Endothelial cell of umbilical vein (primary cell): Measurements from ENCODE around the gene EXT2. TPM values are rescaled to one million over a fixed set of nuclear protein-coding genes. Genes with fewer than 3 reads are reported as not detected.

Experiments
- BruUV-seq: library from RNA; stranded (reverse); fragments of 400-500 nt; replicated peaks from 2 replicates; lab custom pipeline; 2021; lab: Mats Ljungman, UMichigan
- CTCF ChIA-PET: fragments of 300-600, 350-600 bp; sonication (Branson Sonifier 250); formaldehyde crosslinking; loops from one replicate; lab custom pipeline; 2021; ENCODE audit warnings: antibody characterized with exemption, inconsistent platforms; lab: Charles Lee
- POLR2A ChIA-PET: fragments of 300-600, 350-600 bp; sonication (Branson Sonifier 250); formaldehyde crosslinking; loops from one replicate; lab custom pipeline; 2021; ENCODE audit warnings: antibody characterized with exemption, inconsistent platforms; lab: Charles Lee
- DNase-seq: peaks from one replicate; pipeline ENCODE4 v3.0.0-alpha.2; 2011; ENCODE audit warnings: low read depth, low spot score
- FAIRE-seq: peaks from 2 replicates; lab custom pipeline; 2011; peaks lifted over from hg19 to GRCh38; lab: Jason Lieb, UNC
- H2AFZ ChIP-seq: 2 replicates; pipeline ENCODE4 v1.6.0; 2012; ENCODE audit warnings: low read depth, low read length, control low read depth, inconsistent platforms
- H3K27ac ChIP-seq: 2 replicates; pipeline ENCODE4 v1.5.1; 2011; ENCODE audit warnings: low read depth, mild to moderate bottlenecking, control low read depth, low read length, moderate library complexity; ENCODE audit not compliant: insufficient read depth
- H3K27me3 ChIP-seq, 2 experiments: 2 replicates each; pipeline versions ENCODE4 v1.6.0 to v1.6.1; 2011; ENCODE audit warnings: low read length in 2 of 2, mixed read lengths in 1 of 2; ENCODE audit not compliant: control insufficient read depth in 2 of 2, insufficient read depth in 2 of 2
- H3K36me3 ChIP-seq, 2 experiments: 2 replicates in 1 of 2; 3 replicates in 1 of 2; pipeline ENCODE4 v1.5.1; 2011; ENCODE audit warnings: low read length in 2 of 2, mild to moderate bottlenecking in 1 of 2, moderate library complexity in 1 of 2; ENCODE audit not compliant: control insufficient read depth in 2 of 2, insufficient read depth in 2 of 2; ENCODE audit errors: extremely low read depth in 1 of 2
- H3K4me1 ChIP-seq: 3 replicates; pipeline ENCODE4 v1.5.1; 2011; ENCODE audit warnings: mild to moderate bottlenecking, low read length; ENCODE audit not compliant: control insufficient read depth, insufficient read depth; ENCODE audit errors: extremely low read depth
- H3K4me2 ChIP-seq: 2 replicates; pipeline ENCODE4 v1.6.1; 2011; ENCODE audit warnings: low read length, control low read depth, mixed read lengths; ENCODE audit not compliant: insufficient read depth
- H3K4me3 ChIP-seq, 3 experiments: fragments of 200-600 bp in 1 of 3; sonication (generic), shearing (Covaris generic) in 1 of 3; replicated peaks in 1 of 3; 2 replicates each; pipeline ENCODE4 v1.5.1; 2011 to 2016; ENCODE audit warnings: control low read depth in 3 of 3, low read length in 3 of 3, mild to moderate bottlenecking in 2 of 3, inconsistent platforms in 1 of 3, low read depth in 1 of 3, moderate library complexity in 1 of 3; ENCODE audit not compliant: insufficient read depth in 1 of 3
- H3K79me2 ChIP-seq: 2 replicates; pipeline ENCODE4 v1.6.0; 2012; ENCODE audit warnings: low read length, inconsistent platforms; ENCODE audit not compliant: control insufficient read depth, insufficient read depth
- H3K9ac ChIP-seq: replicated peaks from 2 replicates; pipeline ENCODE3; 2011; ENCODE audit warnings: low read length, control low read depth; ENCODE audit not compliant: insufficient read depth; ENCODE audit errors: extremely low read depth
- H3K9me1 ChIP-seq: replicated peaks from 3 replicates; pipeline ENCODE4 v1.6.0; 2011; ENCODE audit warnings: mild to moderate bottlenecking, low read length; ENCODE audit not compliant: control insufficient read depth, insufficient read depth; ENCODE audit errors: extremely low read depth
- H3K9me3 ChIP-seq: replicated peaks from 2 replicates; pipeline ENCODE4 v1.5.1; 2012; ENCODE audit warnings: low read length, inconsistent platforms; ENCODE audit not compliant: control insufficient read depth, insufficient read depth
- H4K20me1 ChIP-seq: replicated peaks from 2 replicates; pipeline ENCODE3; 2011; ENCODE audit warnings: mild to moderate bottlenecking, low read length; ENCODE audit not compliant: control insufficient read depth, insufficient read depth; ENCODE audit errors: extremely low read depth
- EZH2 ChIP-seq: IDR thresholded peaks from 2 replicates; pipeline ENCODE4 v1.6.1; 2012; ENCODE audit warnings: borderline replicate concordance, low read depth, mild to moderate bottlenecking, moderate library complexity, low read length, inconsistent platforms; ENCODE audit not compliant: severe bottlenecking
- FOS ChIP-seq: IDR thresholded peaks from 2 replicates; pipeline ENCODE4 v1.6.1; 2011; ENCODE audit warnings: mild to moderate bottlenecking, low read length, moderate library complexity, borderline replicate concordance; ENCODE audit not compliant: insufficient read depth
- GATA2 ChIP-seq: IDR thresholded peaks from 2 replicates; pipeline ENCODE4 v1.7.0; 2011; ENCODE audit warnings: low read depth, mild to moderate bottlenecking, moderate library complexity, mixed read lengths, low read length; ENCODE audit not compliant: insufficient read length, insufficient read depth
- JUN ChIP-seq: IDR thresholded peaks from 2 replicates; pipeline ENCODE4 v1.6.1; 2011; ENCODE audit warnings: borderline replicate concordance, low read depth; ENCODE audit not compliant: insufficient read length, insufficient read depth
- MYC ChIP-seq: IDR thresholded peaks from one replicate; pipeline ENCODE4 v1.6.1; 2011; ENCODE audit warnings: mild to moderate bottlenecking, low read depth, low read length
- POLR2A ChIP-seq: IDR thresholded peaks from 2 replicates; pipeline ENCODE4 v1.6.1; 2012; ENCODE audit warnings: low read depth, mild to moderate bottlenecking, control low read depth, low read length
- POLR2AphosphoS5 ChIP-seq: IDR thresholded peaks from 2 replicates; pipeline ENCODE4 v1.6.1; 2012; ENCODE audit warnings: low read depth, mild to moderate bottlenecking, control low read depth, low read length, moderate library complexity; ENCODE audit not compliant: insufficient read depth
- dilution Hi-C: fragments of 300-500 bp; cut with MboI; formaldehyde crosslinking; loops from one replicate; pipeline ENCODE4 v1.15.0; 2019; ENCODE audit warnings: low sequenced_read_pairs; ENCODE audit not compliant: extremely low pct_ligation_motif_present
- intact Hi-C: fragments of 100-400 bp; cut with micrococcal nuclease; formaldehyde crosslinking; loops from one replicate; pipeline ENCODE4 v1.10.0; 2022
- polyA plus RNA-seq, 4 experiments: library from polyadenylated mRNA; depleted of rRNA in 3 of 4; stranded (reverse) in 3 of 4; unstranded in 1 of 4; fragments of >200 nt; gene quantifications; 2 replicates each; pipeline versions ENCODE4 v1.2.1 to v1.2.3, GENCODE V29; 2011 to 2012; ENCODE audit warnings: missing spikeins in 1 of 4
- total RNA-seq: library from RNA; stranded (reverse); gene quantifications from 2 replicates; pipeline ENCODE4 v1.2.3, GENCODE V29; 2021
- TF ChIP-seq, protein P1 (sequence below): IDR thresholded peaks from 2 replicates; pipeline ENCODE4 v1.6.1; 2011; ENCODE audit not compliant: insufficient read depth, insufficient read length
- TF ChIP-seq, protein P2 (sequence below), 2 donors: IDR thresholded peaks; 1 replicate in 1 of 2; 2 replicates in 1 of 2; pipeline ENCODE4 v1.5.1; 2011; ENCODE audit warnings: low read length in 2 of 2, mild to moderate bottlenecking in 2 of 2, moderate library complexity in 2 of 2, control low read depth in 1 of 2, inconsistent platforms in 1 of 2, low read depth in 1 of 2; ENCODE audit not compliant: insufficient read depth in 1 of 2; ENCODE audit errors: extremely low read depth in 1 of 2

EXT2 gene
- total and polyA plus RNA-seq, 2 donors (not counting 3 experiments of a cell fraction or from before 2014, with no cell fraction given), result 50.9 to 60.3 TPM

DNA sequence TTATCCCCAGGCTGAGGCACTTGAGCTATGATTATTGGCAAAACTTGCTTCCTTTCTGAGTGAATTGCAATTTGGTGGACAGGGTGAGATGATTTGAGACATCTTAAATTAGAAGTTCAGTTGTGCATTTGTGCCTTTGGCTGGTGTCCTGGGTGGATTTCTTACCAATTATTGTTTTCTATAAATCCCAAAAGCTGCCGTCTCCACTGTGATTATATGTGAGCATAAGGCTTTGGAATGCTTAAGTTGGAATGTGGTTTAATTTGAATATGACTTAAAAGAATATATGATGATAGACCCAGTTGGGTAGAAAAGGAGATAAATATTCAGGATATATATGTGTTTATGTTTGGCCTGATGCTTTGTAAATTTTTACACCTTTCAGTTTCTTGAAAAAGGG is 70.0 kb downstream of the EXT2 start:
- Histone ChIP-seq H2AFZ (no peak overlapping the region), H4K20me1 (no peaks in the 10 kb centered on the region), H3K4me2 (no peak overlapping the region), H3K27me3 (no peaks in the 10 kb centered on the region), H3K36me3 (no peaks in the 10 kb centered on the region), H3K9me1 (no peaks in the 10 kb centered on the region), H3K4me1 (no peaks in the 10 kb centered on the region), H3K9me3 (no peaks in the 10 kb centered on the region), H3K27ac (no peak overlapping the region), H3K79me2 (no peaks in the 10 kb centered on the region), H3K9ac (no peak overlapping the region), H3K4me3 (no peak overlapping the region)
- no TSS peak for BruUV-seq
- FAIRE-seq (no peak), DNase-seq (no peak)
- intact Hi-C loops (no loop called here), dilution Hi-C loops (no loop called here)
- ChIA-PET POLR2A (no interaction called here), CTCF (no interaction called here)
- TF ChIP-seq, protein P1, sequence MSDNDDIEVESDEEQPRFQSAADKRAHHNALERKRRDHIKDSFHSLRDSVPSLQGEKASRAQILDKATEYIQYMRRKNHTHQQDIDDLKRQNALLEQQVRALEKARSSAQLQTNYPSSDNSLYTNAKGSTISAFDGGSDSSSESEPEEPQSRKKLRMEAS, result no peak
- TF ChIP-seq POLR2AphosphoS5 (no peak), JUN (no peak), FOS (no peak), EZH2 (no peak), POLR2A (no peak), MYC (no peak), GATA2 (no peak)
- TF ChIP-seq, protein P2, sequence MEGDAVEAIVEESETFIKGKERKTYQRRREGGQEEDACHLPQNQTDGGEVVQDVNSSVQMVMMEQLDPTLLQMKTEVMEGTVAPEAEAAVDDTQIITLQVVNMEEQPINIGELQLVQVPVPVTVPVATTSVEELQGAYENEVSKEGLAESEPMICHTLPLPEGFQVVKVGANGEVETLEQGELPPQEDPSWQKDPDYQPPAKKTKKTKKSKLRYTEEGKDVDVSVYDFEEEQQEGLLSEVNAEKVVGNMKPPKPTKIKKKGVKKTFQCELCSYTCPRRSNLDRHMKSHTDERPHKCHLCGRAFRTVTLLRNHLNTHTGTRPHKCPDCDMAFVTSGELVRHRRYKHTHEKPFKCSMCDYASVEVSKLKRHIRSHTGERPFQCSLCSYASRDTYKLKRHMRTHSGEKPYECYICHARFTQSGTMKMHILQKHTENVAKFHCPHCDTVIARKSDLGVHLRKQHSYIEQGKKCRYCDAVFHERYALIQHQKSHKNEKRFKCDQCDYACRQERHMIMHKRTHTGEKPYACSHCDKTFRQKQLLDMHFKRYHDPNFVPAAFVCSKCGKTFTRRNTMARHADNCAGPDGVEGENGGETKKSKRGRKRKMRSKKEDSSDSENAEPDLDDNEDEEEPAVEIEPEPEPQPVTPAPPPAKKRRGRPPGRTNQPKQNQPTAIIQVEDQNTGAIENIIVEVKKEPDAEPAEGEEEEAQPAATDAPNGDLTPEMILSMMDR (IDR thresholded peaks at IDR 0.05; ENCODE audit: extremely low read depth in 1 of 2, insufficient read depth in 1 of 2, low read depth in 1 of 2, low read length in 2 of 2), result no peak
